A673 (cell line): Measurements from ENCODE around the gene MYH10.

ENCODE experiments used
- EZH2 ChIP-seq: fragments of 200-600 bp; sonication (generic); IDR thresholded peaks from 2 replicates; pipeline ENCODE4 v1.6.1; 2017; ENCODE audit warnings: borderline replicate concordance, low read depth, mild to moderate bottlenecking, mixed read lengths, antibody characterized with exemption, low read length; ENCODE audit not compliant: poor library complexity, severe bottlenecking
- TF ChIP-seq, protein P1 (sequence below): fragments of 300-800, 200-600 bp; sonication (generic); conservative IDR thresholded peaks from 2 replicates; pipeline ENCODE4 v1.5.1; 2017; ENCODE audit warnings: low read depth, mild to moderate bottlenecking, antibody characterized with exemption, low read length, moderate library complexity, mixed read lengths

- TF ChIP-seq, protein P1, sequence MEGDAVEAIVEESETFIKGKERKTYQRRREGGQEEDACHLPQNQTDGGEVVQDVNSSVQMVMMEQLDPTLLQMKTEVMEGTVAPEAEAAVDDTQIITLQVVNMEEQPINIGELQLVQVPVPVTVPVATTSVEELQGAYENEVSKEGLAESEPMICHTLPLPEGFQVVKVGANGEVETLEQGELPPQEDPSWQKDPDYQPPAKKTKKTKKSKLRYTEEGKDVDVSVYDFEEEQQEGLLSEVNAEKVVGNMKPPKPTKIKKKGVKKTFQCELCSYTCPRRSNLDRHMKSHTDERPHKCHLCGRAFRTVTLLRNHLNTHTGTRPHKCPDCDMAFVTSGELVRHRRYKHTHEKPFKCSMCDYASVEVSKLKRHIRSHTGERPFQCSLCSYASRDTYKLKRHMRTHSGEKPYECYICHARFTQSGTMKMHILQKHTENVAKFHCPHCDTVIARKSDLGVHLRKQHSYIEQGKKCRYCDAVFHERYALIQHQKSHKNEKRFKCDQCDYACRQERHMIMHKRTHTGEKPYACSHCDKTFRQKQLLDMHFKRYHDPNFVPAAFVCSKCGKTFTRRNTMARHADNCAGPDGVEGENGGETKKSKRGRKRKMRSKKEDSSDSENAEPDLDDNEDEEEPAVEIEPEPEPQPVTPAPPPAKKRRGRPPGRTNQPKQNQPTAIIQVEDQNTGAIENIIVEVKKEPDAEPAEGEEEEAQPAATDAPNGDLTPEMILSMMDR: no peak
- no peak for TF ChIP-seq EZH2
Measured at GRCh38 chr17:8481703-8482102, 148.8 kb downstream of the MYH10 start.
